Measurements from ENCODE around the gene USE1.

The USE1 gene

GRCh38 chr19:17236811-17237543 is 21.8 kb downstream of the USE1 start:
- peaks cover 2% of the 10 kb centered on the region; the same call in 1 of the 2 replicates for H3K36me3 ChIP-seq (ENCODE audit: insufficient read depth, low read length)
- no peak overlapping the region for H3K27ac ChIP-seq
- no peak for TF ChIP-seq FOXP2 (optimal IDR thresholded peaks at IDR 0.05; ENCODE audit: control extremely low read depth, extremely low read length, insufficient read depth)
- no peak for TF ChIP-seq EZH2 (IDR thresholded peaks at IDR 0.05)
- no peak for TF ChIP-seq POLR2AphosphoS5 (IDR thresholded peaks at IDR 0.05; ENCODE audit: borderline replicate concordance, low read depth, low read length)
- H3K4me3 ChIP-seq: no peak overlapping the region
- H3K9ac ChIP-seq (ENCODE audit: insufficient read length): no peak overlapping the region
- no peak for DNase-seq (ENCODE audit: low read depth, low spot score)
- H3K9me3 ChIP-seq (ENCODE audit: low read depth, low read length): no peaks in the 10 kb centered on the region

- Histone ChIP-seq H3K9ac (ENCODE audit: insufficient read length) (no peak overlapping the region), H3K27ac (no peak overlapping the region), H3K36me3 (ENCODE audit: insufficient read depth, low read length) (no peaks in the 10 kb centered on the region), H3K4me3 (no peak overlapping the region), H3K9me3 (ENCODE audit: low read depth, low read length) (no peaks in the 10 kb centered on the region)
- no peak for DNase-seq (ENCODE audit: low read depth, low spot score)
- TF ChIP-seq EZH2 (IDR thresholded peaks at IDR 0.05) (no peak), FOXP2 (optimal IDR thresholded peaks at IDR 0.05; ENCODE audit: control extremely low read depth, extremely low read length, insufficient read depth) (no peak), POLR2AphosphoS5 (IDR thresholded peaks at IDR 0.05; ENCODE audit: borderline replicate concordance, low read depth, low read length) (no peak)
These were observed 22.9 kb downstream of the USE1 start for GRCh38 chr19:17237747-17238706.

GRCh38 chr19:17240062-17240752 is 25.1 kb downstream of the USE1 start:
- Histone ChIP-seq H3K9ac (ENCODE audit: insufficient read length) (no peak overlapping the region), H3K4me3 (no peak overlapping the region), H3K27ac (no peak overlapping the region), H3K36me3 (ENCODE audit: insufficient read depth, low read length) (no peaks in the 10 kb centered on the region), H3K9me3 (ENCODE audit: low read depth, low read length) (no peaks in the 10 kb centered on the region)
- DNase-seq (ENCODE audit: low read depth, low spot score): no peak
- TF ChIP-seq FOXP2 (optimal IDR thresholded peaks at IDR 0.05; ENCODE audit: control extremely low read depth, extremely low read length, insufficient read depth): no peak
- TF ChIP-seq EZH2 (IDR thresholded peaks at IDR 0.05): no peak
- no peak for TF ChIP-seq POLR2AphosphoS5 (IDR thresholded peaks at IDR 0.05; ENCODE audit: borderline replicate concordance, low read depth, low read length)

- H3K9ac ChIP-seq (ENCODE audit: insufficient read length): no peak overlapping the region
- H3K36me3 ChIP-seq (ENCODE audit: insufficient read depth, low read length): no peaks in the 10 kb centered on the region
- H3K4me3 ChIP-seq: no peak overlapping the region
- H3K27ac ChIP-seq: no peak overlapping the region
- no peak for DNase-seq (ENCODE audit: low read depth, low spot score)
- TF ChIP-seq POLR2AphosphoS5 (IDR thresholded peaks at IDR 0.05; ENCODE audit: borderline replicate concordance, low read depth, low read length) (no peak), FOXP2 (optimal IDR thresholded peaks at IDR 0.05; ENCODE audit: control extremely low read depth, extremely low read length, insufficient read depth) (no peak), EZH2 (IDR thresholded peaks at IDR 0.05) (no peak)
- H3K9me3 ChIP-seq (ENCODE audit: low read depth, low read length): no peaks in the 10 kb centered on the region
These were observed 25.8 kb downstream of the USE1 start for GRCh38 chr19:17240826-17241399.

- TF ChIP-seq FOXP2 (optimal IDR thresholded peaks at IDR 0.05; ENCODE audit: control extremely low read depth, extremely low read length, insufficient read depth): no peak
- Histone ChIP-seq H3K27ac (no peak overlapping the region), H3K36me3 (ENCODE audit: insufficient read depth, low read length) (no peaks in the 10 kb centered on the region), H3K9me3 (ENCODE audit: low read depth, low read length) (no peaks in the 10 kb centered on the region), H3K9ac (ENCODE audit: insufficient read length) (no peak overlapping the region), H3K4me3 (no peak overlapping the region)
- no peak for DNase-seq (ENCODE audit: low read depth, low spot score)
These were observed 27.5 kb downstream of the USE1 start for GRCh38 chr19:17242431-17243208.

- peak overlapping the region; percentile 72 for H3K4me3 ChIP-seq
- H3K9ac ChIP-seq (ENCODE audit: insufficient read length): no peak overlapping the region
- no peak overlapping the region for H3K27ac ChIP-seq
These were observed 28.2 kb downstream of the USE1 start for GRCh38 chr19:17243211-17243829.

More at GRCh38 chr19:17243211-17243829, 28.2 kb downstream of the USE1 start:
- Histone ChIP-seq H3K36me3 (ENCODE audit: insufficient read depth, low read length) (no peaks in the 10 kb centered on the region), H3K9me3 (ENCODE audit: low read depth, low read length) (no peaks in the 10 kb centered on the region)
- TF ChIP-seq POLR2AphosphoS5 (IDR thresholded peaks at IDR 0.05; ENCODE audit: borderline replicate concordance, low read depth, low read length): no peak
- TF ChIP-seq EZH2 (IDR thresholded peaks at IDR 0.05): no peak
- TF ChIP-seq FOXP2 (optimal IDR thresholded peaks at IDR 0.05; ENCODE audit: control extremely low read depth, extremely low read length, insufficient read depth): no peak
- no peak for DNase-seq (ENCODE audit: low read depth, low spot score)
